ENCODE results near the gene LRGUK. TPM values are rescaled to one million over a fixed set of nuclear protein-coding genes. Genes with fewer than 3 reads are reported as not detected.
A peak's percentile ranks its signal among the peaks of the same experiment; 100 is the strongest.
"Not testable (repeated sequence)": the region's sequence is repeated elsewhere in the genome, so short reads cannot be mapped to it uniquely, and the experiment has no call there.

LRGUK gene
- total RNA-seq, 1 experiment from 2014 or later: 0.24 TPM

GRCh38 chr7:134186801-134187200 is 59.7 kb downstream of the LRGUK start:
- no peak for DNase-seq (ENCODE audit: low read depth)

- DNase-seq (ENCODE audit: low read depth): no peak
Observed at GRCh38 chr7:134187893-134188292, 60.8 kb downstream of the LRGUK start.

GRCh38 chr7:134188311-134188710 is 61.2 kb downstream of the LRGUK start:
- no peak for DNase-seq (ENCODE audit: low read depth)

- DNase-seq (ENCODE audit: low read depth): no peak
Observed at GRCh38 chr7:134189559-134189958, 62.4 kb downstream of the LRGUK start.

GRCh38 chr7:134191876-134192275 is 64.7 kb downstream of the LRGUK start:
- DNase-seq (ENCODE audit: low read depth): no peak

- DNase-seq (ENCODE audit: low read depth): no peak
Observed at GRCh38 chr7:134193240-134193639, 66.1 kb downstream of the LRGUK start.

GRCh38 chr7:134195252-134195651 is 68.1 kb downstream of the LRGUK start:
- no peak for DNase-seq (ENCODE audit: low read depth)

GRCh38 chr7:134196439-134196838 is 69.3 kb downstream of the LRGUK start:
- no peak for DNase-seq (ENCODE audit: low read depth)

- DNase-seq (ENCODE audit: low read depth): peak; percentile 8
Observed at GRCh38 chr7:134197345-134197744, 70.2 kb downstream of the LRGUK start.

- no peak for DNase-seq (ENCODE audit: low read depth)
Observed at GRCh38 chr7:134200970-134201369, 73.8 kb downstream of the LRGUK start.

GRCh38 chr7:134201569-134202261 is 74.6 kb downstream of the LRGUK start:
- DNase-seq (ENCODE audit: low read depth): no peak

GRCh38 chr7:134203186-134203889 is 76.2 kb downstream of the LRGUK start:
- DNase-seq (ENCODE audit: low read depth): no peak

GRCh38 chr7:134209322-134210015 is 82.3 kb downstream of the LRGUK start:
- no peak for DNase-seq (ENCODE audit: low read depth)

GRCh38 chr7:134210227-134210626 is 83.1 kb downstream of the LRGUK start:
- DNase-seq (ENCODE audit: low read depth): no peak

- DNase-seq (ENCODE audit: low read depth): no peak
Observed at GRCh38 chr7:134210976-134211663, 84.0 kb downstream of the LRGUK start.

- no peak for DNase-seq (ENCODE audit: low read depth)
Observed at GRCh38 chr7:134211817-134212216, 84.7 kb downstream of the LRGUK start.

GRCh38 chr7:134212576-134213546 is 85.7 kb downstream of the LRGUK start:
- DNase-seq (ENCODE audit: low read depth): peak; percentile 62

GRCh38 chr7:134220236-134220635 is 93.1 kb downstream of the LRGUK start:
- no peak for DNase-seq (ENCODE audit: low read depth)

GRCh38 chr7:134231296-134231695 is 104.2 kb downstream of the LRGUK start:
- DNase-seq (ENCODE audit: low read depth): not testable (repeated sequence)

GRCh38 chr7:134234216-134234615 is 107.1 kb downstream of the LRGUK start:
- DNase-seq (ENCODE audit: low read depth): no peak

- DNase-seq (ENCODE audit: low read depth): no peak
Observed at GRCh38 chr7:134245253-134245652, 118.1 kb downstream of the LRGUK start.

Data from RPMI7951 (cell line).